NCI-H226 (cell line): Measurements from ENCODE around the gene P2RX4.
"Not testable (repeated sequence)": the region's sequence is repeated elsewhere in the genome, so short reads cannot be mapped to it uniquely, and the experiment has no call there.

Source experiments
- DNase-seq: peaks from one replicate; pipeline ENCODE4 v3.0.0-alpha.2; 2015

P2RX4 gene

GRCh38 chr12:121245951-121246350 lies 36.0 kb downstream of the P2RX4 start:
- DNase-seq = no peak

GRCh38 chr12:121246893-121247557 lies 37.1 kb downstream of the P2RX4 start:
- no peak for DNase-seq

- DNase-seq = no peak
These were observed 38.7 kb downstream of the P2RX4 start for GRCh38 chr12:121248622-121249021.

- DNase-seq = no peak
These were observed 40.4 kb downstream of the P2RX4 start for GRCh38 chr12:121250359-121250758.

GRCh38 chr12:121251838-121252237 lies 41.9 kb downstream of the P2RX4 start:
- DNase-seq = no peak

GRCh38 chr12:121252712-121253345 lies 42.9 kb downstream of the P2RX4 start:
- no peak for DNase-seq

GRCh38 chr12:121253638-121254335 lies 43.9 kb downstream of the P2RX4 start:
- DNase-seq = no peak

- no peak for DNase-seq
These were observed 45.5 kb downstream of the P2RX4 start for GRCh38 chr12:121255433-121255832.

- DNase-seq = not testable (repeated sequence)
These were observed 47.9 kb downstream of the P2RX4 start for GRCh38 chr12:121257704-121258449.

GRCh38 chr12:121259074-121259473 lies 49.1 kb downstream of the P2RX4 start:
- no peak for DNase-seq

GRCh38 chr12:121260091-121260490 lies 50.2 kb downstream of the P2RX4 start:
- DNase-seq = no peak

- no peak for DNase-seq
These were observed 51.5 kb downstream of the P2RX4 start for GRCh38 chr12:121261398-121261797.

GRCh38 chr12:121263206-121263935 lies 53.4 kb downstream of the P2RX4 start:
- no peak for DNase-seq

- no peak for DNase-seq
These were observed 54.2 kb downstream of the P2RX4 start for GRCh38 chr12:121264135-121264534.

GRCh38 chr12:121264951-121265515 lies 55.1 kb downstream of the P2RX4 start:
- no peak for DNase-seq

GRCh38 chr12:121267822-121268221 lies 57.9 kb downstream of the P2RX4 start:
- DNase-seq = no peak

GRCh38 chr12:121273364-121273896 lies 63.5 kb downstream of the P2RX4 start:
- no peak for DNase-seq

- DNase-seq = no peak
These were observed 64.3 kb downstream of the P2RX4 start for GRCh38 chr12:121274036-121274763.

GRCh38 chr12:121277374-121277759 lies 67.4 kb downstream of the P2RX4 start:
- DNase-seq = no peak

GRCh38 chr12:121278169-121279070 lies 68.5 kb downstream of the P2RX4 start:
- DNase-seq = no peak
